Measurements from ENCODE around the gene COPZ2.
"Not testable (repeated sequence)": the region's sequence is repeated elsewhere in the genome, so short reads cannot be mapped to it uniquely, and the experiment has no call there.

Gene COPZ2

GRCh38 chr17:47990962-47991731 lies 46.5 kb downstream of the COPZ2 start:
- H3K27ac ChIP-seq (ENCODE audit: low read depth, low read length): no peak overlapping the region
- H3K4me3 ChIP-seq (ENCODE audit: low read depth in 1 of 2, low read length in 2 of 2): no peak overlapping the region
- no peaks in the 10 kb centered on the region for H3K36me3 ChIP-seq (ENCODE audit: control insufficient read depth in 1 of 2, insufficient read depth in 2 of 2, low read length in 2 of 2)
- H3K27me3 ChIP-seq (ENCODE audit: control insufficient read depth in 1 of 2, insufficient read depth in 2 of 2, low read length in 2 of 2): peaks cover 0 to 3% of the 10 kb centered on the region in 2 donors
- H3K9ac ChIP-seq (ENCODE audit: low read depth in 1 of 2, low read length in 2 of 2): no peak overlapping the region
- H3K4me1 ChIP-seq (ENCODE audit: control insufficient read depth in 1 of 2, insufficient read depth in 2 of 2, low read length in 2 of 2): peaks cover 0 to 5% of the 10 kb centered on the region in 2 donors
- no peaks in the 10 kb centered on the region for H3K9me3 ChIP-seq (ENCODE audit: control insufficient read depth in 1 of 2, low read length in 2 of 2)

DNA sequence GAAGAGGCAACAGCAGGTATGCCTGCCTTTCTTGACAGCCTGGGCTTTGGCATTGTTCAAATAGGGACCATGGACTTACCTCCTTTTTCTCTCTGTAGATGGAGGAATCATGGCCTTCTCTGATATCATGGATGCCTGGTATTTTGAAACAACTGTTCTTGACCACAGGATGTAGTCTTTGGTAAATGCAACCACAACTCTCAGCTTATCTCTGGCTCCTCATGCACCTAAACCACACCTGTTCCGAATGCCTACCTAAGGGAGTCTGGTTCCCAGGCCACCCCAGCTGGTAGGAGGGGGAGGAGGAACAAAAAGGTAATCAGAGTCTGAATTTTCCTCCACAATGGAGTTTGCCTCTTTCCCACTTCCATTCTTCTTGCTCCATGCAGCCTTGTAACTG lies 47.9 kb downstream of the COPZ2 start:
- Histone ChIP-seq H3K4me1 (ENCODE audit: control insufficient read depth in 1 of 2, insufficient read depth in 2 of 2, low read length in 2 of 2) (peaks cover 0 to 5% of the 10 kb centered on the region in 2 donors), H3K9me3 (ENCODE audit: control insufficient read depth in 1 of 2, low read length in 2 of 2) (no peaks in the 10 kb centered on the region), H3K27ac (ENCODE audit: low read depth, low read length) (no peak overlapping the region)

GRCh38 chr17:47989159-47989558 lies 48.4 kb downstream of the COPZ2 start:
- H3K4me3 ChIP-seq (ENCODE audit: low read depth in 1 of 2, low read length in 2 of 2): no peak overlapping the region
- H3K4me1 ChIP-seq (ENCODE audit: control insufficient read depth in 1 of 2, insufficient read depth in 2 of 2, low read length in 2 of 2): peaks cover 0 to 5% of the 10 kb centered on the region in 2 donors
- peaks cover 0 to 3% of the 10 kb centered on the region in 2 donors for H3K36me3 ChIP-seq (ENCODE audit: control insufficient read depth in 1 of 2, insufficient read depth in 2 of 2, low read length in 2 of 2)
- no peak overlapping the region for H3K9ac ChIP-seq (ENCODE audit: low read depth in 1 of 2, low read length in 2 of 2)
- no peak overlapping the region for H3K27ac ChIP-seq (ENCODE audit: low read depth, low read length)
- H3K9me3 ChIP-seq (ENCODE audit: control insufficient read depth in 1 of 2, low read length in 2 of 2): no peaks in the 10 kb centered on the region
- H3K27me3 ChIP-seq (ENCODE audit: control insufficient read depth in 1 of 2, insufficient read depth in 2 of 2, low read length in 2 of 2): no peaks in the 10 kb centered on the region

More for the DNA sequence above, 47.9 kb downstream of the COPZ2 start:
- Histone ChIP-seq H3K36me3 (ENCODE audit: control insufficient read depth in 1 of 2, insufficient read depth in 2 of 2, low read length in 2 of 2) (no peaks in the 10 kb centered on the region), H3K4me3 (ENCODE audit: low read depth in 1 of 2, low read length in 2 of 2) (no peak overlapping the region), H3K9ac (ENCODE audit: low read depth in 1 of 2, low read length in 2 of 2) (no peak overlapping the region), H3K27me3 (ENCODE audit: control insufficient read depth in 1 of 2, insufficient read depth in 2 of 2, low read length in 2 of 2) (no peaks in the 10 kb centered on the region)

DNA sequence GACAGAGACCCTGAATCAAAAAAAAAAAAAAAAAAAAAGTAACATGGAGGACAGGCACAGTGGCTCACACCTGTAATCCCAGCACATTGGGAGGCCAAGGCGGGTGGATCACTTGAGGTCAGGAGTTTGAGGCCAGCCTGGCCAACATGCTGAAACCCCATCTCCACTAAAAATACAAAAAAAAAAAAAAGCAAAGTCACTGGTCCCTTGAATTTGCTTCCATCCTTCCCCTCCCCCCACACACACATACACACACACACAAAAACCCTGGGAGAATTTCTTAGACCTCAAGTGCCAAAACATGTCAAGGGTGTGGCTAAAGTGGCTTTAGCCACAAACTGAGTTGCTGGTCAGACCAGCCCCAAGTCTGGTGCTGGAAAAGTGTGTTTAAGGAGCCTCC lies 49.2 kb downstream of the COPZ2 start:
- H3K9me3 ChIP-seq (ENCODE audit: control insufficient read depth in 1 of 2, low read length in 2 of 2); H3K4me1 ChIP-seq (ENCODE audit: control insufficient read depth in 1 of 2, insufficient read depth in 2 of 2, low read length in 2 of 2); H3K27ac ChIP-seq (ENCODE audit: low read depth, low read length); H3K4me3 ChIP-seq (ENCODE audit: low read depth in 1 of 2, low read length in 2 of 2); H3K9ac ChIP-seq (ENCODE audit: low read depth in 1 of 2, low read length in 2 of 2); H3K36me3 ChIP-seq (ENCODE audit: control insufficient read depth in 1 of 2, insufficient read depth in 2 of 2, low read length in 2 of 2); H3K27me3 ChIP-seq (ENCODE audit: control insufficient read depth in 1 of 2, insufficient read depth in 2 of 2, low read length in 2 of 2): not testable (repeated sequence)

GRCh38 chr17:47987240-47987835 lies 50.3 kb downstream of the COPZ2 start:
- Histone ChIP-seq H3K27ac (ENCODE audit: low read depth, low read length) (no peak overlapping the region), H3K4me3 (ENCODE audit: low read depth in 1 of 2, low read length in 2 of 2) (no peak overlapping the region), H3K9ac (ENCODE audit: low read depth in 1 of 2, low read length in 2 of 2) (no peak overlapping the region)

GRCh38 chr17:47986520-47986919 lies 51.1 kb downstream of the COPZ2 start:
- peaks cover 6 to 21% of the 10 kb centered on the region in 2 donors for H3K36me3 ChIP-seq (ENCODE audit: control insufficient read depth in 1 of 2, insufficient read depth in 2 of 2, low read length in 2 of 2)
- H3K4me1 ChIP-seq (ENCODE audit: control insufficient read depth in 1 of 2, insufficient read depth in 2 of 2, low read length in 2 of 2): peaks cover 4 to 15% of the 10 kb centered on the region in 2 donors
- H3K9me3 ChIP-seq (ENCODE audit: control insufficient read depth in 1 of 2, low read length in 2 of 2): no peaks in the 10 kb centered on the region
- no peak overlapping the region for H3K4me3 ChIP-seq (ENCODE audit: low read depth in 1 of 2, low read length in 2 of 2)
- no peaks in the 10 kb centered on the region for H3K27me3 ChIP-seq (ENCODE audit: control insufficient read depth in 1 of 2, insufficient read depth in 2 of 2, low read length in 2 of 2)
- H3K27ac ChIP-seq (ENCODE audit: low read depth, low read length): no peak overlapping the region
- H3K9ac ChIP-seq (ENCODE audit: low read depth in 1 of 2, low read length in 2 of 2): no peak overlapping the region

More at GRCh38 chr17:47987240-47987835, 50.3 kb downstream of the COPZ2 start:
- no peaks in the 10 kb centered on the region for H3K9me3 ChIP-seq (ENCODE audit: control insufficient read depth in 1 of 2, low read length in 2 of 2)
- peaks cover 0 to 14% of the 10 kb centered on the region in 2 donors for H3K4me1 ChIP-seq (ENCODE audit: control insufficient read depth in 1 of 2, insufficient read depth in 2 of 2, low read length in 2 of 2)
- H3K36me3 ChIP-seq (ENCODE audit: control insufficient read depth in 1 of 2, insufficient read depth in 2 of 2, low read length in 2 of 2): peaks cover 0 to 13% of the 10 kb centered on the region in 2 donors
- H3K27me3 ChIP-seq (ENCODE audit: control insufficient read depth in 1 of 2, insufficient read depth in 2 of 2, low read length in 2 of 2): no peaks in the 10 kb centered on the region

DNA sequence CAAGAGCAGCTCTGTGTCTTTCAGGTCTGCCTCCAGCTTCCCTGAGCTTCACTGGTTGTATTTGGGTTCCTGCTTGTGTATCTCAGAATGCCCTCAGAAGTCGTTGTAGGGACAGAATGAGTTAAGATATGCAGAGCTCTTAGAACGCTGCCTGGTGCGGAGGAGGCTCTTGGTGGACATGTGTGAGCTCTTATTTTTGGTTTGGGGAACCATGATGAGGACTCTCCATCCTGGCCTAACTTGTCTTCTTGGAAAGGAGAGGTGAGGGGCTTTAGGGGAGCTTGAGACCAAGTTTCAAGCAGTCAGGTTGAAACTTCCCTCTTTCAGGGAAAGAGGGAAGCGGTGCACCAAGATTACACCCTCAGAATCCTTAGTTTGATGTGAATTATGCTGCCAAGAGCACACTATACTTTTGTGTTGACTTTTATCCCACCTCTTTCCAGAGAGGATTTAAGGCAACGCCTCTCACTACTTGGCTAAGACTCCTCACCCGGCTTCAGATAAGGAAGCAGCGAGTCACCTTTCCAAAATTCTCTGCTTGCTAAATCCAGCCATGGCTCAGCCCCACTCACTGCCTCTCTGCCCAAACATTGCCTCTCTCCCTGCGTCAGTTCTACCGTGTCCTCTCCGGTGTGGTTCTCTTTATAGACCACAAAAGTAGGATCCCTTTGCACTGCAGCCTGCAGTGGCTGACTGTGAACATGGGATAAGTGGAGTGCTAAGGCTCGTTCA lies 53.9 kb downstream of the COPZ2 start:
- no peak overlapping the region for H3K9ac ChIP-seq (ENCODE audit: low read depth in 1 of 2, low read length in 2 of 2)

DNA sequence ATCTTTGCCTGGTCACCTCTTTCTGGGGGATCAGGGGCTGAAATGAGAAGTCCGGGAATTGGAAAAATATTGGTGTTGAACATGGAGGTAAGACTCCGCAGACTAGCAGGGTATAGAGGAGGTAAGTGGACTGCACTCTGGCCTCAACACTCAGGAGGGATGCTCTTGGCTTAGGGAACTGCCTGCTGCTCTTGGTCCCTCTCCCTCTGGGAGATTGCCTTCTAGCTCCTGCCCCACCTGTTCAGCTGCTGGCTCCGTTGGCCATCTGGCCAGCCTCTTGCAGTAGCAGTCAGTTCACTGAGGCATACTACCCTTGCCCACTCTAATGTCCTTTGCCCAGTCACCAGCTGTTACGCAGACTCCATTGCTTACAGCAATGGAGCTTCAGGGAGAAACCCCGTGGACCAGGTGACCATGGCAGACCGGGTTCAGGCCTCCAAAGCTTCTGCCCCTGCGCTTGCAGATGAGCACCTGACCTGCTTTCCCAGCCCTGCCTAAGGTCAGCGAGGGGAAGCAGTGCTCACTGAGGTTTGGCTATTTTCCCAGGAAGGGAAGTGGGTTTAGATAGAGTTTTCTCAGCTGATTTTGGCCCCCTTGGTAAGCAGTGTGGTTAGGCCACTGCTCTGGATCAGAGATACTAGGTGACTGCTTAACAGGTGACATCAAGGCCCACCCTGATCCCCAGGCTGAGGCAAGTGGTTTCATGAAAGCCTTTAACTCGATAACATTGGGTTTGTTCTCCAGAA lies 54.8 kb downstream of the COPZ2 start:
- Histone ChIP-seq H3K4me3 (ENCODE audit: low read depth in 1 of 2, low read length in 2 of 2) (no peak overlapping the region), H3K4me1 (ENCODE audit: control insufficient read depth in 1 of 2, insufficient read depth in 2 of 2, low read length in 2 of 2) (peaks cover 8 to 10% of the 10 kb centered on the region in 2 donors), H3K9ac (ENCODE audit: low read depth in 1 of 2, low read length in 2 of 2) (no peak overlapping the region), H3K36me3 (ENCODE audit: control insufficient read depth in 1 of 2, insufficient read depth in 2 of 2, low read length in 2 of 2) (peaks cover 22 to 56% of the 10 kb centered on the region in 2 donors), H3K27ac (ENCODE audit: low read depth, low read length) (no peak overlapping the region), H3K9me3 (ENCODE audit: control insufficient read depth in 1 of 2, low read length in 2 of 2) (no peaks in the 10 kb centered on the region), H3K27me3 (ENCODE audit: control insufficient read depth in 1 of 2, insufficient read depth in 2 of 2, low read length in 2 of 2) (no peaks in the 10 kb centered on the region)

More for the DNA sequence above, 53.9 kb downstream of the COPZ2 start:
- peaks cover 19 to 49% of the 10 kb centered on the region in 2 donors for H3K36me3 ChIP-seq (ENCODE audit: control insufficient read depth in 1 of 2, insufficient read depth in 2 of 2, low read length in 2 of 2)
- H3K27ac ChIP-seq (ENCODE audit: low read depth, low read length): no peak overlapping the region
- no peaks in the 10 kb centered on the region for H3K27me3 ChIP-seq (ENCODE audit: control insufficient read depth in 1 of 2, insufficient read depth in 2 of 2, low read length in 2 of 2)
- H3K9me3 ChIP-seq (ENCODE audit: control insufficient read depth in 1 of 2, low read length in 2 of 2): no peaks in the 10 kb centered on the region
- no peak overlapping the region for H3K4me3 ChIP-seq (ENCODE audit: low read depth in 1 of 2, low read length in 2 of 2)
- H3K4me1 ChIP-seq (ENCODE audit: control insufficient read depth in 1 of 2, insufficient read depth in 2 of 2, low read length in 2 of 2): peaks cover 8 to 12% of the 10 kb centered on the region in 2 donors

- Histone ChIP-seq H3K4me3 (ENCODE audit: low read depth in 1 of 2, low read length in 2 of 2) (no peak overlapping the region), H3K36me3 (ENCODE audit: control insufficient read depth in 1 of 2, insufficient read depth in 2 of 2, low read length in 2 of 2) (peaks cover 22 to 61% of the 10 kb centered on the region in 2 donors), H3K9me3 (ENCODE audit: control insufficient read depth in 1 of 2, low read length in 2 of 2) (no peaks in the 10 kb centered on the region), H3K4me1 (ENCODE audit: control insufficient read depth in 1 of 2, insufficient read depth in 2 of 2, low read length in 2 of 2) (peaks cover 8 to 10% of the 10 kb centered on the region in 2 donors), H3K9ac (ENCODE audit: low read depth in 1 of 2, low read length in 2 of 2) (no peak overlapping the region), H3K27me3 (ENCODE audit: control insufficient read depth in 1 of 2, insufficient read depth in 2 of 2, low read length in 2 of 2) (no peaks in the 10 kb centered on the region), H3K27ac (ENCODE audit: low read depth, low read length) (no peak overlapping the region)
Observed at GRCh38 chr17:47982091-47982617, 55.4 kb downstream of the COPZ2 start.
